ENCODE measurements around the gene PLCB4. TPM values are rescaled to one million over a fixed set of nuclear protein-coding genes. Genes with fewer than 3 reads are reported as not detected.

Gene PLCB4
- polyA plus RNA-seq, 1 of the 3 experiments (the other 2 are of a cell fraction) = 5.5 TPM

GRCh38 chr20:9367328-9367727 is 298.4 kb downstream of the PLCB4 start:
- Histone ChIP-seq H3K79me2 (ENCODE audit: insufficient read depth) (no peaks in the 10 kb centered on the region), H3K9me3 (no peaks in the 10 kb centered on the region), H4K20me1 (ENCODE audit: insufficient read depth) (no peaks in the 10 kb centered on the region), H3K36me3 (replicated peaks in 1 of 2; ENCODE audit: control insufficient read depth in 1 of 2, insufficient read depth in 2 of 2, low read length in 1 of 2) (peaks cover 13 to 24% of the 10 kb centered on the region in 2 experiments), H3F3A (replicated peaks; ENCODE audit: insufficient read depth) (no peaks in the 10 kb centered on the region), H3K9me2 (no peaks in the 10 kb centered on the region), H3K4me3 (ENCODE audit: low read depth in 2 of 2, low read length in 1 of 2) (no peak overlapping the region), H3K27me3 (ENCODE audit: insufficient read depth) (no peaks in the 10 kb centered on the region), H2AFZ (ENCODE audit: low read depth) (no peak overlapping the region), H3K4me2 (no peak overlapping the region), H3K4me1 (ENCODE audit: control insufficient read depth in 1 of 2, insufficient read depth in 2 of 2, low read depth in 1 of 2, low read length in 1 of 2) (no peaks in the 10 kb centered on the region; a peak in 1 of 4 replicates), H3K9ac (no peak overlapping the region), H3K27ac (ENCODE audit: low read depth in 2 of 2, low read length in 1 of 2) (no peak overlapping the region)
- TF ChIP-seq TEAD4 (IDR thresholded peaks at IDR 0.05; ENCODE audit: borderline replicate concordance, insufficient read depth) (no peak), MEF2A (IDR thresholded peaks at IDR 0.05; ENCODE audit: borderline replicate concordance, low read depth) (no peak), CTCF (IDR thresholded peaks at IDR 0.05) (no peak), CHD2 (IDR thresholded peaks at IDR 0.05; ENCODE audit: low read length, partially characterized antibody) (no peak), RCOR1 (IDR thresholded peaks at IDR 0.05; ENCODE audit: low read length) (no peak), TAF1 (IDR thresholded peaks at IDR 0.05; ENCODE audit: borderline replicate concordance, low read depth, low read length) (no peak), FOXJ3 (CRISPR knock-in tag; IDR thresholded peaks at IDR 0.05) (no peak), POLR2AphosphoS5 (IDR thresholded peaks at IDR 0.05; ENCODE audit: low read depth, low read length) (no peak), RXRA (IDR thresholded peaks at IDR 0.05; ENCODE audit: borderline replicate concordance, low read depth) (no peak), GATA2 (CRISPR knock-in tag; IDR thresholded peaks at IDR 0.05) (no peak)
- TF ChIP-seq, protein P1, sequence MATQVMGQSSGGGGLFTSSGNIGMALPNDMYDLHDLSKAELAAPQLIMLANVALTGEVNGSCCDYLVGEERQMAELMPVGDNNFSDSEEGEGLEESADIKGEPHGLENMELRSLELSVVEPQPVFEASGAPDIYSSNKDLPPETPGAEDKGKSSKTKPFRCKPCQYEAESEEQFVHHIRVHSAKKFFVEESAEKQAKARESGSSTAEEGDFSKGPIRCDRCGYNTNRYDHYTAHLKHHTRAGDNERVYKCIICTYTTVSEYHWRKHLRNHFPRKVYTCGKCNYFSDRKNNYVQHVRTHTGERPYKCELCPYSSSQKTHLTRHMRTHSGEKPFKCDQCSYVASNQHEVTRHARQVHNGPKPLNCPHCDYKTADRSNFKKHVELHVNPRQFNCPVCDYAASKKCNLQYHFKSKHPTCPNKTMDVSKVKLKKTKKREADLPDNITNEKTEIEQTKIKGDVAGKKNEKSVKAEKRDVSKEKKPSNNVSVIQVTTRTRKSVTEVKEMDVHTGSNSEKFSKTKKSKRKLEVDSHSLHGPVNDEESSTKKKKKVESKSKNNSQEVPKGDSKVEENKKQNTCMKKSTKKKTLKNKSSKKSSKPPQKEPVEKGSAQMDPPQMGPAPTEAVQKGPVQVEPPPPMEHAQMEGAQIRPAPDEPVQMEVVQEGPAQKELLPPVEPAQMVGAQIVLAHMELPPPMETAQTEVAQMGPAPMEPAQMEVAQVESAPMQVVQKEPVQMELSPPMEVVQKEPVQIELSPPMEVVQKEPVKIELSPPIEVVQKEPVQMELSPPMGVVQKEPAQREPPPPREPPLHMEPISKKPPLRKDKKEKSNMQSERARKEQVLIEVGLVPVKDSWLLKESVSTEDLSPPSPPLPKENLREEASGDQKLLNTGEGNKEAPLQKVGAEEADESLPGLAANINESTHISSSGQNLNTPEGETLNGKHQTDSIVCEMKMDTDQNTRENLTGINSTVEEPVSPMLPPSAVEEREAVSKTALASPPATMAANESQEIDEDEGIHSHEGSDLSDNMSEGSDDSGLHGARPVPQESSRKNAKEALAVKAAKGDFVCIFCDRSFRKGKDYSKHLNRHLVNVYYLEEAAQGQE (IDR thresholded peaks at IDR 0.05; ENCODE audit: low read depth, low read length) = no peak
- POLR2A ChIA-PET = no interaction called here
- CTCF ChIA-PET = interaction anchor here (1.0 to 4.9 kb wide), 3 partner anchors 8 to 608 kb away, joined by 3 to 26 read pairs (median 6); no protein-coding TSS in a partner anchor
- no peak for DNase-seq

DNA sequence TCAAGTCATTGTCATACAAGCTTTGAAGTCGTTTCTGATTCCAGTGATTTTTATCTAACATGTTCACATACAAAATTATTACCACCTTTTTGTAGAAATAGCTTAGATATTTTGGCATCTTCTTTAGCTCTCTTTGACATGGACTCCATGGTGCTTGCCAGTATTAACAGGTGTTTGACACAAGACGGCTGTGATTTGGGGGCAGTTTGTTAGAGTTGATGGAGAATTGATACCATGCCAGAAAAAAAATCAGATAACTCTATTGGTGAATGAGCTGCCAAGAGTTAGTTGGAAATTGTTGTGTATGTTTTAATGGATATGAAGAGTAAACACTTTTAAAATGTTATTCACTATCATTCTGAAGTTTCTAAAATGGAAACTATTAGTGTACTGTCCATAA is 298.9 kb downstream of the PLCB4 start:
- TF ChIP-seq MAX (IDR thresholded peaks at IDR 0.05; ENCODE audit: low read depth) (no peak), FOSL2 (IDR thresholded peaks at IDR 0.05; ENCODE audit: borderline replicate concordance, low read depth) (no peak)
- no peak overlapping the region for H3K4me2 ChIP-seq
- no peaks in the 10 kb centered on the region for H3K27me3 ChIP-seq (ENCODE audit: insufficient read depth)
- no peak overlapping the region for H2AFZ ChIP-seq (ENCODE audit: low read depth)
- peaks cover 16 to 24% of the 10 kb centered on the region in 2 experiments for H3K36me3 ChIP-seq (replicated peaks in 1 of 2; ENCODE audit: control insufficient read depth in 1 of 2, insufficient read depth in 2 of 2, low read length in 1 of 2)
- no peak for DNase-seq
- no peaks in the 10 kb centered on the region for H3F3A ChIP-seq (replicated peaks; ENCODE audit: insufficient read depth)
- no peaks in the 10 kb centered on the region; a peak in 1 of 4 replicates for H3K4me1 ChIP-seq (ENCODE audit: control insufficient read depth in 1 of 2, insufficient read depth in 2 of 2, low read depth in 1 of 2, low read length in 1 of 2)
- CTCF ChIA-PET = interaction anchor here (1.0 to 4.9 kb wide), 3 partner anchors 8 to 608 kb away, joined by 3 to 26 read pairs (median 6); no protein-coding TSS in a partner anchor
- WGBS (ENCODE audit: low lambda C conversion rate) = 50% methylated on average over 2 of the region's 2 CpGs
- H3K4me3 ChIP-seq (ENCODE audit: low read depth in 2 of 2, low read length in 1 of 2) = no peak overlapping the region
- no peak overlapping the region for H3K9ac ChIP-seq
- no peaks in the 10 kb centered on the region for H3K9me3 ChIP-seq
- H3K9me2 ChIP-seq = no peaks in the 10 kb centered on the region
- H3K79me2 ChIP-seq (ENCODE audit: insufficient read depth) = no peaks in the 10 kb centered on the region
- no peak overlapping the region for H3K27ac ChIP-seq (ENCODE audit: low read depth in 2 of 2, low read length in 1 of 2)
- POLR2A ChIA-PET = no interaction called here
- no peaks in the 10 kb centered on the region for H4K20me1 ChIP-seq (ENCODE audit: insufficient read depth)

All from SK-N-SH (cell line).